ENCODE data around the gene EZR. TPM values are rescaled to one million over a fixed set of nuclear protein-coding genes. Genes with fewer than 3 reads are reported as not detected.
A peak's percentile ranks its signal among the peaks of the same experiment; 100 is the strongest.
"Not testable (repeated sequence)": the region's sequence is repeated elsewhere in the genome, so short reads cannot be mapped to it uniquely, and the experiment has no call there.

Gene EZR
- total RNA-seq, 1 donor from 2014 or later, result 254 TPM

DNA sequence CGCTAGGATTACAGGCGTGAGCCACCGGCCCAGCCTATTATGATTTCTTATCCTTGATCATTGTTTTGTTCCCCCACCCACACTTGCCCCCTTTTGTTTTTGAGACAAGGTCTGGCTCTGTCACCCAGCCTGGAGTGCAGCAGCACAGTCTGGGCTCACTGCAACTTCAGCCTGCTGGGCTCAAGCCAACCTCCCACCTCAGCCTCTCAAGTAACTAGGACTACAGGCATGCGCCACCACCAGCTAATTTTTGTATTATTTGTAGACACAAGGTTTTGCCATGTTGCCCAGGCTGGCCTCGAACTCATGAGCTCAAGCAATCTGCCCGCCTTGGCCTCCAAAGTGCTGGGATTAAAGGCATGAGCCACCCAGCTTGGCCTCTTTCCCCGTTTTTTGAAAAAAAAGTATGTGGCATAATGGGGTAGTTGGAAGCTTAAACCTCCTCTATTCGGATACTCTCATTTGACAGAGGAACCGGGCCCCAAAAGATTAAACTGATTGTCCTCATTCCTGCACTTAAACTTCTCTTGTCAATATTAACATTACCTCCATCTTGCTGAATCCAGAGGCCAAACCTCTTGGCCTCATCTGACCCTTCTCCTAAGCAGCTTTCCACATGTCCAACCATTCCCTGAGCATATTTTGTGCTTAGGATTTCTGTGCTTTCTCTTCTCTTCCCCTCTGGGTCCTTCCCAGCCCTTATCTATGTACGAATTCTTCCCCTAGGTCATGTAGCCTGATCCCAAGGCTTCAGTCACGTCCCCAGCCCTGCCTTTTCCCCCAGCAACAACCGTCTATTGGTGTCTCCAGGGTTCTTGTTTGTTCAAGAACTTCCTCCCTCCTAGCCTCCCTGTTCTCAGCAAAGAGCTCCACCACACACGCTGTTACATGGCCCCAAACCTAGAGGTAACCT, 6.1 kb upstream of the EZR start:
- Histone ChIP-seq H3K4me1 (ENCODE audit: insufficient read depth, low read length) (no peaks in the 10 kb centered on the region), H3K79me2 (ENCODE audit: insufficient read depth, low read length) (no peaks in the 10 kb centered on the region), H2AFZ (ENCODE audit: low read depth, low read length) (peak overlapping the region; percentile 11), H3K9ac (ENCODE audit: low read length) (no peak overlapping the region), H3K9me3 (ENCODE audit: insufficient read depth, low read depth, low read length) (no peaks in the 10 kb centered on the region), H3K4me3 (ENCODE audit: insufficient read depth, low read depth, low read length) (no peak overlapping the region), H3K27ac (ENCODE audit: low read depth, low read length) (no peak overlapping the region), H4K20me1 (ENCODE audit: insufficient read depth, low read length) (no peaks in the 10 kb centered on the region), H3K36me3 (ENCODE audit: insufficient read depth, low read length) (no peaks in the 10 kb centered on the region), H3K27me3 (ENCODE audit: insufficient read depth, low read length) (no peaks in the 10 kb centered on the region), H3K4me2 (ENCODE audit: low read length) (no peak overlapping the region)
- no peaks in the 10 kb centered on the region for H3K36me3 Mint-ChIP-seq (ENCODE audit: low read depth, unreplicated experiment)
- no peak for DNase-seq (ENCODE audit: low read depth)
- no peak for FAIRE-seq
- H3K4me3 Mint-ChIP-seq (ENCODE audit: unreplicated experiment), result no peak overlapping the region
- H3K9me3 Mint-ChIP-seq (ENCODE audit: unreplicated experiment), result no peaks in the 10 kb centered on the region
- H3K27ac Mint-ChIP-seq (ENCODE audit: unreplicated experiment), result no peak overlapping the region
- H3K27me3 Mint-ChIP-seq (ENCODE audit: low read depth, unreplicated experiment), result peaks cover 6% of the 10 kb centered on the region
- no peaks in the 10 kb centered on the region for H3K4me1 Mint-ChIP-seq (ENCODE audit: low read depth, unreplicated experiment)
- no peak for TF ChIP-seq EZH2 (IDR thresholded peaks at IDR 0.05; ENCODE audit: insufficient read depth, low read length)
- TF ChIP-seq CTCF (IDR thresholded peaks at IDR 0.05; ENCODE audit: insufficient read depth, low read depth, low read length), result no peak

DNA sequence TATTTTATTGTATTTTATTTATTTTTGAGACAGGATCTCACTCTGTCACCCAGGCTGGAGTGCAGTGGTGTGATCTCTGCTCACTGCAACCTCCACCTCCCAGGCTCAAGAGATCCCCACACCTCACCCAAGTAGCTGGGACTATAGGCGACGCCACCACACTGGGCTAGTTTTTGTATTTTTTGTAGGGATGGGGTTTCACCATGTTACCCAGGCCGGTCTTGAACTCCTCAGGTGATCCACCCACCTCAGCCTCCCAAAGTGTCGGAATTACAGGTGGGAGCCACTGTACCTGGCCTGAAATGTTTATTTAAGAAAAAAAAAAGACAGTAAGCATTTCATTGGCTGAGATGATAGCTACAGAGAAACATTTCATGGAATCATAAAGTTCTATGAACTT, 4.4 kb upstream of the EZR start:
- H3K4me3 ChIP-seq (ENCODE audit: insufficient read depth, low read depth, low read length); H3K27me3 ChIP-seq (ENCODE audit: insufficient read depth, low read length); H3K4me1 Mint-ChIP-seq (ENCODE audit: low read depth, unreplicated experiment); H3K27me3 Mint-ChIP-seq (ENCODE audit: low read depth, unreplicated experiment); H3K36me3 Mint-ChIP-seq (ENCODE audit: low read depth, unreplicated experiment); H3K9ac ChIP-seq (ENCODE audit: low read length); H2AFZ ChIP-seq (ENCODE audit: low read depth, low read length); H4K20me1 ChIP-seq (ENCODE audit: insufficient read depth, low read length); FAIRE-seq; H3K4me3 Mint-ChIP-seq (ENCODE audit: unreplicated experiment); H3K27ac Mint-ChIP-seq (ENCODE audit: unreplicated experiment); H3K27ac ChIP-seq (ENCODE audit: low read depth, low read length); H3K4me1 ChIP-seq (ENCODE audit: insufficient read depth, low read length); H3K79me2 ChIP-seq (ENCODE audit: insufficient read depth, low read length); H3K9me3 Mint-ChIP-seq (ENCODE audit: unreplicated experiment); DNase-seq (ENCODE audit: low read depth); H3K4me2 ChIP-seq (ENCODE audit: low read length); H3K9me3 ChIP-seq (ENCODE audit: insufficient read depth, low read depth, low read length); H3K36me3 ChIP-seq (ENCODE audit: insufficient read depth, low read length): not testable (repeated sequence)

DNA sequence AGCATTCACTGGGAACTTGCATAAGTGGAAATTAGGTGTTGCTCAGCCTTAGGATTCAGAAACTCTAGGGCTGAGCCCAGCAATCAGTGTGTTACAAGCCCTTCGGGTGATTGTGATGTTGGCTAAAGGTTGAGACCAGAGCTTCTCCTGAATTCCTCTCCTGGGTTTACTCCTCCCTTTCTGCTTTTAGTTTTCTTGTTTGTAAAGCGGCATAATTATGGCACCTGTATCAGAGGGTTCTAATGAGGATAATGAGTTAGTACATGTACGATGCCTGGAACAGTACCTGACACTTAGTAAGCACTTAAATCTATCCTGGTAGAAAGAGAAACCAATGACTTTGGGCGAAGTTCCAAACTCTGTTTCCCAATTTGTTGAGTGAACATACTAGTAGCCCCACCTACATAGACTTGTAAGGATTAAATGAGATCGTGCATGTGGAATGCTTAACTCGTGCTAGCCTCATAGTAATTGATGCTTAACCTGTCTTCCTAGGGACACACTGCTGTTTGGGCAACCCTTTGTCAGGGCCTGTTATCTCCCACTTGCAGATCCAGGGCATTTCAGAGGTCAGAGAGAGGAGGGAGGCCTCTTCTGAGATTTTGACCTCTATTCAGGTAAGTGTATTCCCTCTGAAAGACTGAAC, 932 bp upstream of the EZR start:
- Histone ChIP-seq H3K4me1 (ENCODE audit: insufficient read depth, low read length) (peaks cover 19% of the 10 kb centered on the region), H3K4me2 (ENCODE audit: low read length) (peak overlapping the region; percentile 90), H3K79me2 (ENCODE audit: insufficient read depth, low read length) (peaks cover 29% of the 10 kb centered on the region), H3K27ac (ENCODE audit: low read depth, low read length) (no peak overlapping the region), H4K20me1 (ENCODE audit: insufficient read depth, low read length) (peaks cover 28% of the 10 kb centered on the region), H3K9ac (ENCODE audit: low read length) (no peak overlapping the region), H3K36me3 (ENCODE audit: insufficient read depth, low read length) (no peaks in the 10 kb centered on the region), H2AFZ (ENCODE audit: low read depth, low read length) (peak overlapping the region; percentile 91), H3K27me3 (ENCODE audit: insufficient read depth, low read length) (no peaks in the 10 kb centered on the region), H3K4me3 (ENCODE audit: insufficient read depth, low read depth, low read length) (peak overlapping the region; percentile 79), H3K9me3 (ENCODE audit: insufficient read depth, low read depth, low read length) (no peaks in the 10 kb centered on the region)
- DNase-seq (ENCODE audit: low read depth), result no peak
- peak overlapping the region; percentile 80 for H3K4me3 Mint-ChIP-seq (ENCODE audit: unreplicated experiment)
- peaks cover 3% of the 10 kb centered on the region for H3K36me3 Mint-ChIP-seq (ENCODE audit: low read depth, unreplicated experiment)
- H3K9me3 Mint-ChIP-seq (ENCODE audit: unreplicated experiment), result no peaks in the 10 kb centered on the region
- no peak for FAIRE-seq
- no peak overlapping the region for H3K27ac Mint-ChIP-seq (ENCODE audit: unreplicated experiment)
- no peaks in the 10 kb centered on the region for H3K27me3 Mint-ChIP-seq (ENCODE audit: low read depth, unreplicated experiment)
- H3K4me1 Mint-ChIP-seq (ENCODE audit: low read depth, unreplicated experiment), result peaks cover 19% of the 10 kb centered on the region
- TF ChIP-seq EZH2 (IDR thresholded peaks at IDR 0.05; ENCODE audit: insufficient read depth, low read length), result no peak
- no peak for TF ChIP-seq CTCF (IDR thresholded peaks at IDR 0.05; ENCODE audit: insufficient read depth, low read depth, low read length)
